ENCODE measurements around the gene SEC22A. TPM values are rescaled to one million over a fixed set of nuclear protein-coding genes. Genes with fewer than 3 reads are reported as not detected.
A peak's percentile ranks its signal among the peaks of the same experiment; 100 is the strongest.

SEC22A gene
- total and polyA plus RNA-seq, 2 experiments from 2014 or later: 8.8 to 12.3 TPM

DNA sequence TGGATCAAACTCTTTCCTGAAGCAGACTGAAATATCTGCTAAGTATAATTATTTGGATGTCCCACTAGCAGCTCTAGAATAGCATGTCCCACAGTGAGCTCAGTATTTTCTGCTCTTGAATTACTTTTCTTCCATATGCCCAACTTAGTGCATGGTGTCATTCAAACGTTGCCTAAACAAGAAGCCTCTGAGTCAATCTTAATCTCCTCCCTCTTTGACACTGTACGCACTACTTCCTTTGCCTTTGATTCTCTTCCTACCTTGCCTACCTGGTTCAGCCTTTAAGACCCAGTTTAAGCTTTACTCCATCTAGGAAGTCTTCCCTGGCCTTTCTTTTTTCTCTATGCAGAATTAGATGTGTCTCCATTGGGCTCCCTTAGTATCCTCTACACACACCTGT, 54.5 kb downstream of the SEC22A start:
- no peaks in the 10 kb centered on the region for H3K36me3 ChIP-seq
- DNase-seq (ENCODE audit: low read depth in 1 of 2, low spot score in 1 of 2): no peak
- H3K27ac ChIP-seq: no peak overlapping the region
- no peaks in the 10 kb centered on the region for H3K27me3 ChIP-seq
- TF ChIP-seq, protein P1, sequence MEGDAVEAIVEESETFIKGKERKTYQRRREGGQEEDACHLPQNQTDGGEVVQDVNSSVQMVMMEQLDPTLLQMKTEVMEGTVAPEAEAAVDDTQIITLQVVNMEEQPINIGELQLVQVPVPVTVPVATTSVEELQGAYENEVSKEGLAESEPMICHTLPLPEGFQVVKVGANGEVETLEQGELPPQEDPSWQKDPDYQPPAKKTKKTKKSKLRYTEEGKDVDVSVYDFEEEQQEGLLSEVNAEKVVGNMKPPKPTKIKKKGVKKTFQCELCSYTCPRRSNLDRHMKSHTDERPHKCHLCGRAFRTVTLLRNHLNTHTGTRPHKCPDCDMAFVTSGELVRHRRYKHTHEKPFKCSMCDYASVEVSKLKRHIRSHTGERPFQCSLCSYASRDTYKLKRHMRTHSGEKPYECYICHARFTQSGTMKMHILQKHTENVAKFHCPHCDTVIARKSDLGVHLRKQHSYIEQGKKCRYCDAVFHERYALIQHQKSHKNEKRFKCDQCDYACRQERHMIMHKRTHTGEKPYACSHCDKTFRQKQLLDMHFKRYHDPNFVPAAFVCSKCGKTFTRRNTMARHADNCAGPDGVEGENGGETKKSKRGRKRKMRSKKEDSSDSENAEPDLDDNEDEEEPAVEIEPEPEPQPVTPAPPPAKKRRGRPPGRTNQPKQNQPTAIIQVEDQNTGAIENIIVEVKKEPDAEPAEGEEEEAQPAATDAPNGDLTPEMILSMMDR (IDR thresholded peaks at IDR 0.05; ENCODE audit: low read depth, low read length): no peak
- H3K4me3 ChIP-seq: no peak overlapping the region
- H3K9me3 ChIP-seq (ENCODE audit: low read depth): no peaks in the 10 kb centered on the region
- H3K4me1 ChIP-seq (ENCODE audit: low read depth): peaks cover 6% of the 10 kb centered on the region

DNA sequence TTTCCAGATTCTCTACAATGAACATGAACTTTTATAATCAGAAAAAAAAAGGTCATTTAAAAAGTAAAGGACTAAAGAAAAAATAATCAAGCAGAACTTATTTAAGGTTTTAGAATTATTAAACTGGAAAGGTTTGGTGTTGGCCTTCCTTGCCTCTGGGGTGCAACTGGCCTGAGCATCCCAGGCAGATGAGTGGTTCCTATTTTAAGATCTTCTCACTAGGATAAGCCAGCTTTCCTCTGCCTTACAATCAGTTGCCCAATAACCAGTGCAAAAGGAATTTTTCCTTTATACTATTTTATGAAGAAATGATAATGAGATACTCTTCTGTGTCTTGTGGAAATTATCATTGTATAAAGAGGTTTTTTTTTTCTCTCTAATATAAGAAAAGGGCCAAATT, 56.6 kb downstream of the SEC22A start:
- no peak for DNase-seq (ENCODE audit: low read depth in 1 of 2, low spot score in 1 of 2)
- Histone ChIP-seq H3K9me3 (ENCODE audit: low read depth) (no peaks in the 10 kb centered on the region), H3K27ac (no peak overlapping the region), H3K36me3 (no peaks in the 10 kb centered on the region), H3K4me1 (ENCODE audit: low read depth) (peaks cover 6% of the 10 kb centered on the region), H3K4me3 (no peak overlapping the region), H3K27me3 (no peaks in the 10 kb centered on the region)
- TF ChIP-seq, protein P1 (IDR thresholded peaks at IDR 0.05; ENCODE audit: low read depth, low read length): no peak

DNA sequence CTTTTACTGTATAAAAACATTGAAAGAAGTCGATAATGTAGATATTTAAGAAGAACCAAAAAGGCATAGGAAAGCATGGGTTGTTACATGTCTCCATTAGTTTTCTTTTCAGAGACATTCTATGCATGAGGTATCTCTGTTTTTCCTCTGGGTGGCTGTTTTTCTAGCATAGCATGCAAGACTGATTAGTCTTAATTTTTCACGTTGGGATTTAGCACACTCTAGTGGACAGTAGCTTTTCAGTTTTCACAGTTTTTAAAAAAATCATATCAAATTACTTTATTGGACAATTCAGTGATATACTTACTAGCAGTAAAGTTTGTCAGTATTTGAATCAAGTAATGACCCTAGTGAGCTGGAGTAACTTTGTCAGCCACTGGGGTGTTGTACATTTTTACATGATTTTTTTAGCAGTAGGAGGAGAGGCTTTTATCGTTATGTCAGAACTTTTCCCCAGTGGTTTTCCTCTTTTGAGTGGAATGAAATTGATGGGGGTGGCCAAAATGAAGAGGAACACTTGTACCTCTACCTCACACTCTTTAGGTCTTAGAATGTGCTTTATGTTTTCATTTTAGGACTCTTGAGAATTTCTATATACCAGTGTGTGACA, 57.2 kb downstream of the SEC22A start:
- Histone ChIP-seq H3K36me3 (no peaks in the 10 kb centered on the region), H3K27me3 (no peaks in the 10 kb centered on the region), H3K4me1 (ENCODE audit: low read depth) (peaks cover 6% of the 10 kb centered on the region), H3K9me3 (ENCODE audit: low read depth) (no peaks in the 10 kb centered on the region), H3K4me3 (no peak overlapping the region), H3K27ac (no peak overlapping the region)
- DNase-seq (ENCODE audit: low read depth in 1 of 2, low spot score in 1 of 2): peak; percentile 47 to 80
- TF ChIP-seq, protein P1 (IDR thresholded peaks at IDR 0.05; ENCODE audit: low read depth, low read length): peak; percentile 68

DNA sequence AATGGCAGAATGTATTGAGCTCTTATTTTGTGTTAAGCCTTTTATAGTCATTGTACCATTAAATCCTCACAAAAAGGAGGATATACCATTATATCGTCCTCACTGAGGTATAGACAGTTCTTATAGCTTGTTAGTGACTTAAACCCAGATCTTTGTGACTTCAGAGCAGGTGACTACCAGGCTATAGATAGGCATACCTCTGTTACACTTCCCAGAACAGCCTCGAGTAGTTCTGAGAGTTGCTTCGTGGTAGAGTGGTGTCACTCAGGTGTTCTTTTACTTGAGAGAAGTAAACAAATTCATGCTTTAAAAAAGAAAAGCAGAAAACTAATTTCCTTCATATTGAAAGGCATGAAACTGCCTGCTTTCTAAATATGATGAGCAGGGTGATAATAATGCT, 59.9 kb downstream of the SEC22A start:
- no peak for DNase-seq (ENCODE audit: low read depth in 1 of 2, low spot score in 1 of 2)
- TF ChIP-seq, protein P1 (IDR thresholded peaks at IDR 0.05; ENCODE audit: low read depth, low read length): no peak
- no peak overlapping the region for H3K4me3 ChIP-seq
- no peaks in the 10 kb centered on the region for H3K9me3 ChIP-seq (ENCODE audit: low read depth)
- H3K4me1 ChIP-seq (ENCODE audit: low read depth): peaks cover 6% of the 10 kb centered on the region
- no peaks in the 10 kb centered on the region for H3K36me3 ChIP-seq
- no peaks in the 10 kb centered on the region for H3K27me3 ChIP-seq
- no peak overlapping the region for H3K27ac ChIP-seq

DNA sequence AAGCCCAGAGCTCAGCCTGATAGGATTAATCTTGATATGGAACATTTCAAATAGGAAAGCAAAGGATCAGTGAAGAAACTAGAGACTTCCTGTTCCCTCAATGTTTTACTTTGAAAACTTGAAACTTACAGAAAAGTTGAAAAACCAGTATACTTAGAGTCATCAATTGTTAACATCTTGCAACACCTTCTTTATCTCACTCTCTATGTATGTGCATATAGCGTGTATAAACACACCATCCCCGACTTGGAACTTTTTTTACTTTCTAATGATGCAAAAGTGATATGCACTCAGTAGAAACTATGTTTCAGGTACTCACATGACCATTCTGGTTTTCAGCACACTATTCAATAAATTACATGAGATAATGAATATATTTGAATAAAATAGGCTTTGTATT, 60.5 kb downstream of the SEC22A start:
- DNase-seq (ENCODE audit: low read depth in 1 of 2, low spot score in 1 of 2): no peak
- TF ChIP-seq, protein P1 (IDR thresholded peaks at IDR 0.05; ENCODE audit: low read depth, low read length): no peak
- H3K27ac ChIP-seq: no peak overlapping the region

More for the DNA sequence above, 60.5 kb downstream of the SEC22A start:
- H3K36me3 ChIP-seq: no peaks in the 10 kb centered on the region
- peaks cover 6% of the 10 kb centered on the region for H3K4me1 ChIP-seq (ENCODE audit: low read depth)
- H3K9me3 ChIP-seq (ENCODE audit: low read depth): no peaks in the 10 kb centered on the region
- H3K27me3 ChIP-seq: no peaks in the 10 kb centered on the region
- no peak overlapping the region for H3K4me3 ChIP-seq

Measured in cardiac muscle cell (in vitro differentiated cells and primary cell).